Brain microvascular endothelial cell (primary cell): ENCODE data around the gene OTOP1.
"Not testable (repeated sequence)": the region's sequence is repeated elsewhere in the genome, so short reads cannot be mapped to it uniquely, and the experiment has no call there.

ENCODE experiments used
- DNase-seq: peaks from one replicate; pipeline ENCODE4 v3.0.0-alpha.2; 2020
- H3K27ac ChIP-seq: fragments of 250-450 bp; sonication (Bioruptor Pico); 2 replicates; pipeline ENCODE4 v1.5.1; 2020; ENCODE audit warnings: mild to moderate bottlenecking, moderate library complexity
- H3K27me3 ChIP-seq: fragments of 250-450 bp; sonication (Bioruptor Pico); replicated peaks from 2 replicates; pipeline ENCODE4 v1.5.1; 2020; ENCODE audit warnings: mild to moderate bottlenecking
- H3K36me3 ChIP-seq: fragments of 250-450 bp; sonication (Bioruptor Pico); replicated peaks from 2 replicates; pipeline ENCODE4 v1.5.1; 2020; ENCODE audit warnings: mild to moderate bottlenecking
- H3K4me3 ChIP-seq: 2 replicates; pipeline ENCODE4 v1.5.1; 2011; ENCODE audit warnings: low read depth, mild to moderate bottlenecking, control low read depth, low read length, moderate library complexity
- CTCF ChIP-seq: IDR thresholded peaks from 2 replicates; pipeline ENCODE4 v1.5.1; 2011; ENCODE audit warnings: low read depth, mild to moderate bottlenecking, moderate library complexity, low read length, control low read depth, inconsistent platforms; ENCODE audit errors: missing control alignments
- in situ Hi-C: cut with HindIII; loops from 2 replicates; pipeline ENCODE4 v1.10.0; 2017; ENCODE audit warnings: low sequenced_read_pairs, low pct_ligation_motif_present

OTOP1 gene

GRCh38 chr4:4227510-4228355 is 1.0 kb upstream of the OTOP1 start:
- Histone ChIP-seq H3K4me3 (no peak overlapping the region), H3K27ac (no peak overlapping the region), H3K27me3 (peaks cover 24% of the 10 kb centered on the region), H3K36me3 (no peaks in the 10 kb centered on the region)
- no peak for TF ChIP-seq CTCF
- in situ Hi-C loops, result no loop called here
- no peak for DNase-seq

- Histone ChIP-seq H3K36me3 (no peaks in the 10 kb centered on the region), H3K27ac (no peak overlapping the region), H3K27me3 (peaks cover 24% of the 10 kb centered on the region), H3K4me3 (no peak overlapping the region)
- DNase-seq, result no peak
- no peak for TF ChIP-seq CTCF
- in situ Hi-C loops, result no loop called here
Observed at GRCh38 chr4:4225915-4226605, 669 bp downstream of the OTOP1 start.

GRCh38 chr4:4217113-4217512 is 9.6 kb downstream of the OTOP1 start:
- in situ Hi-C loops, result no loop called here
- H3K27ac ChIP-seq, result no peak overlapping the region
- TF ChIP-seq CTCF, result no peak
- no peaks in the 10 kb centered on the region for H3K27me3 ChIP-seq
- no peaks in the 10 kb centered on the region for H3K36me3 ChIP-seq
- no peak overlapping the region for H3K4me3 ChIP-seq
- DNase-seq, result no peak

- in situ Hi-C loops, result no loop called here
- TF ChIP-seq CTCF, result no peak
- DNase-seq, result peak; percentile 67
- H3K27me3 ChIP-seq, result no peaks in the 10 kb centered on the region
- H3K27ac ChIP-seq, result no peak overlapping the region
- no peak overlapping the region for H3K4me3 ChIP-seq
- no peaks in the 10 kb centered on the region for H3K36me3 ChIP-seq
Observed at GRCh38 chr4:4216648-4217047, 10.1 kb downstream of the OTOP1 start.

- DNase-seq, H3K27me3 ChIP-seq, in situ Hi-C loops, H3K27ac ChIP-seq, H3K36me3 ChIP-seq, H3K4me3 ChIP-seq: not testable (repeated sequence)
Observed at GRCh38 chr4:4213674-4214073, 13.1 kb downstream of the OTOP1 start.

- no peaks in the 10 kb centered on the region for H3K36me3 ChIP-seq
- H3K27me3 ChIP-seq, result no peaks in the 10 kb centered on the region
- no peak overlapping the region for H3K27ac ChIP-seq
- no peak overlapping the region for H3K4me3 ChIP-seq
- no peak for DNase-seq
- in situ Hi-C loops, result no loop called here
- TF ChIP-seq CTCF, result no peak
Observed at GRCh38 chr4:4206204-4206603, 20.5 kb downstream of the OTOP1 start.
